GM19023 (cell line): Measurements from ENCODE around the gene TMEM203.
"Not testable (repeated sequence)": the region's sequence is repeated elsewhere in the genome, so short reads cannot be mapped to it uniquely, and the experiment has no call there.

Experiments
- ATAC-seq: cut with Tn5 transposase; IDR thresholded peaks from one replicate; pipeline ENCODE4 v1.9.1; 2021; ENCODE audit warnings: mild to moderate bottlenecking, moderate library complexity; ENCODE audit not compliant: unreplicated experiment

TMEM203 gene

GRCh38 chr9:137242269-137243203, 37.1 kb upstream of the TMEM203 start:
- no peak for ATAC-seq

GRCh38 chr9:137241490-137242268, 36.2 kb upstream of the TMEM203 start:
- peak; percentile 8 for ATAC-seq

- peak; percentile 65 for ATAC-seq
These were observed 35.5 kb upstream of the TMEM203 start, which contains the start of gene TUBB4B for GRCh38 chr9:137240841-137241489. Gene TUBB4B, plus strand, starts transcription at chr9:137241287. Its CDS starts 74 bp downstream, at chr9:137241361.

GRCh38 chr9:137240318-137240840, 34.9 kb upstream of the TMEM203 start:
- peak; percentile 23 for ATAC-seq

- ATAC-seq: not testable (repeated sequence)
These were observed 34.2 kb upstream of the TMEM203 start for GRCh38 chr9:137239541-137240200.

GRCh38 chr9:137237759-137238726, 32.6 kb upstream of the TMEM203 start:
- no peak for ATAC-seq

GRCh38 chr9:137236936-137237421, 31.5 kb upstream of the TMEM203 start:
- no peak for ATAC-seq

- no peak for ATAC-seq
These were observed 30.9 kb upstream of the TMEM203 start for GRCh38 chr9:137236238-137236935.

GRCh38 chr9:137235424-137236237, 30.2 kb upstream of the TMEM203 start:
- ATAC-seq: no peak

- no peak for ATAC-seq
These were observed 29.4 kb upstream of the TMEM203 start for GRCh38 chr9:137234758-137235423.

GRCh38 chr9:137234055-137234697, 28.7 kb upstream of the TMEM203 start:
- ATAC-seq: no peak

GRCh38 chr9:137233143-137233980, 27.9 kb upstream of the TMEM203 start:
- ATAC-seq: no peak

GRCh38 chr9:137232510-137232909, 27.1 kb upstream of the TMEM203 start:
- ATAC-seq: no peak

GRCh38 chr9:137232101-137232500, 26.7 kb upstream of the TMEM203 start:
- no peak for ATAC-seq

- no peak for ATAC-seq
These were observed 26.1 kb upstream of the TMEM203 start for GRCh38 chr9:137231372-137232039.
